Nephron (organoid): ENCODE measurements around the gene VAV2.

Experiments used
- H3K27ac Mint-ChIP-seq, 3 experiments: 2 replicates each; pipeline ENCODE4 v1.8.0; 2020; ENCODE audit warnings: mixed read lengths in 3 of 3, mild to moderate bottlenecking in 2 of 3, moderate library complexity in 1 of 3
- H3K27me3 Mint-ChIP-seq: 2 replicates; pipeline ENCODE4 v1.8.0; 2021; ENCODE audit warnings: low read depth, mild to moderate bottlenecking, moderate library complexity, mixed read lengths
- H3K36me3 Mint-ChIP-seq: 2 replicates; pipeline ENCODE4 v1.8.0; 2020; ENCODE audit warnings: low read depth, mixed read lengths
- H3K4me1 Mint-ChIP-seq: 2 replicates; pipeline ENCODE4 v1.8.0; 2020; ENCODE audit warnings: mixed read lengths
- H3K4me3 Mint-ChIP-seq, 3 experiments: 2 replicates each; pipeline ENCODE4 v1.8.0; 2020; ENCODE audit warnings: mild to moderate bottlenecking in 3 of 3, mixed read lengths in 3 of 3, moderate library complexity in 2 of 3
- H3K9me3 Mint-ChIP-seq: 2 replicates; pipeline ENCODE4 v1.8.0; 2020; ENCODE audit warnings: mixed read lengths
- CTCF ChIP-seq, 3 experiments: fragments of 200-600 bp; sonication (generic); IDR thresholded peaks; one replicate each; pipeline ENCODE4 v1.5.0; 2021; ENCODE audit warnings: antibody characterized with exemption in 3 of 3; ENCODE audit not compliant: unreplicated experiment in 3 of 3

VAV2 gene

GRCh38 chr9:133854765-133855164, 137.4 kb downstream of the VAV2 start:
- no peak overlapping the region for H3K4me3 Mint-ChIP-seq

GRCh38 chr9:133854048-133854447, 138.1 kb downstream of the VAV2 start:
- Mint-ChIP-seq H3K4me3 (no peak overlapping the region), H3K27me3 (no peaks in the 10 kb centered on the region), H3K36me3 (peaks cover 22% of the 10 kb centered on the region), H3K4me1 (peaks cover 12% of the 10 kb centered on the region), H3K27ac (no peak overlapping the region), H3K9me3 (no peaks in the 10 kb centered on the region)
- TF ChIP-seq CTCF (IDR thresholded peaks at IDR 0.05; ENCODE audit: unreplicated experiment in 3 of 3) = no peak

More at GRCh38 chr9:133854765-133855164, 137.4 kb downstream of the VAV2 start:
- no peaks in the 10 kb centered on the region for H3K27me3 Mint-ChIP-seq
- TF ChIP-seq CTCF (IDR thresholded peaks at IDR 0.05; ENCODE audit: unreplicated experiment in 3 of 3) = no peak
- H3K27ac Mint-ChIP-seq = peak overlapping the region in 1 of 3 experiments; percentile 8
- no peaks in the 10 kb centered on the region for H3K9me3 Mint-ChIP-seq
- peaks cover 22% of the 10 kb centered on the region for H3K36me3 Mint-ChIP-seq
- peaks cover 12% of the 10 kb centered on the region for H3K4me1 Mint-ChIP-seq

- H3K27ac Mint-ChIP-seq = no peak overlapping the region
- no peaks in the 10 kb centered on the region for H3K27me3 Mint-ChIP-seq
- no peak for TF ChIP-seq CTCF (IDR thresholded peaks at IDR 0.05; ENCODE audit: unreplicated experiment in 3 of 3)
- peaks cover 21% of the 10 kb centered on the region for H3K36me3 Mint-ChIP-seq
- H3K9me3 Mint-ChIP-seq = no peaks in the 10 kb centered on the region
- no peak overlapping the region for H3K4me3 Mint-ChIP-seq
- peaks cover 20% of the 10 kb centered on the region for H3K4me1 Mint-ChIP-seq
Observed at GRCh38 chr9:133853331-133853730, 138.8 kb downstream of the VAV2 start.

GRCh38 chr9:133852431-133852830, 139.7 kb downstream of the VAV2 start:
- no peak for TF ChIP-seq CTCF (IDR thresholded peaks at IDR 0.05; ENCODE audit: unreplicated experiment in 3 of 3)
- no peak overlapping the region for H3K4me3 Mint-ChIP-seq
- H3K9me3 Mint-ChIP-seq = no peaks in the 10 kb centered on the region
- no peaks in the 10 kb centered on the region for H3K27me3 Mint-ChIP-seq
- peaks cover 16% of the 10 kb centered on the region for H3K36me3 Mint-ChIP-seq
- peaks cover 23% of the 10 kb centered on the region for H3K4me1 Mint-ChIP-seq
- H3K27ac Mint-ChIP-seq = no peak overlapping the region

GRCh38 chr9:133851693-133852092, 140.4 kb downstream of the VAV2 start:
- no peaks in the 10 kb centered on the region for H3K9me3 Mint-ChIP-seq
- H3K36me3 Mint-ChIP-seq = peaks cover 9% of the 10 kb centered on the region
- H3K27me3 Mint-ChIP-seq = no peaks in the 10 kb centered on the region
- H3K4me1 Mint-ChIP-seq = peaks cover 23% of the 10 kb centered on the region
- no peak for TF ChIP-seq CTCF (IDR thresholded peaks at IDR 0.05; ENCODE audit: unreplicated experiment in 3 of 3)
- no peak overlapping the region for H3K27ac Mint-ChIP-seq
- no peak overlapping the region for H3K4me3 Mint-ChIP-seq

- Mint-ChIP-seq H3K27me3 (no peaks in the 10 kb centered on the region), H3K27ac (no peak overlapping the region), H3K9me3 (no peaks in the 10 kb centered on the region), H3K4me1 (peaks cover 21% of the 10 kb centered on the region), H3K4me3 (no peak overlapping the region), H3K36me3 (peaks cover 4% of the 10 kb centered on the region)
- no peak for TF ChIP-seq CTCF (IDR thresholded peaks at IDR 0.05; ENCODE audit: unreplicated experiment in 3 of 3)
Observed at GRCh38 chr9:133850937-133851336, 141.2 kb downstream of the VAV2 start.
